AG10803 (cell line): Measurements from ENCODE around the gene ZPR1.

Experiments used
- DNase-seq: peaks from one replicate; pipeline ENCODE4 v3.0.0; 2010; ENCODE audit warnings: low read depth
- H3K4me3 ChIP-seq: 2 replicates; pipeline ENCODE4 v1.5.1; 2011; ENCODE audit warnings: mild to moderate bottlenecking, low read length, control low read depth
- CTCF ChIP-seq: conservative IDR thresholded peaks from 2 replicates; pipeline ENCODE4 v1.5.1; 2011; ENCODE audit warnings: mild to moderate bottlenecking, low read length, control low read depth, inconsistent platforms

Gene ZPR1

GRCh38 chr11:116786326-116786725 lies 1.5 kb downstream of the ZPR1 start:
- DNase-seq, result no peak
- no peak overlapping the region for H3K4me3 ChIP-seq
- no peak for TF ChIP-seq CTCF

GRCh38 chr11:116782728-116783127 lies 5.1 kb downstream of the ZPR1 start:
- no peak for TF ChIP-seq CTCF
- peak; percentile 64 for DNase-seq
- H3K4me3 ChIP-seq, result no peak overlapping the region

GRCh38 chr11:116778556-116778955 lies 9.3 kb downstream of the ZPR1 start:
- no peak overlapping the region for H3K4me3 ChIP-seq
- TF ChIP-seq CTCF, result no peak
- DNase-seq, result no peak

- TF ChIP-seq CTCF, result no peak
- DNase-seq, result no peak
- no peak overlapping the region for H3K4me3 ChIP-seq
Measured at GRCh38 chr11:116777056-116777455, 10.8 kb downstream of the ZPR1 start.

GRCh38 chr11:116776522-116776984 lies 11.3 kb downstream of the ZPR1 start:
- TF ChIP-seq CTCF, result no peak
- DNase-seq, result no peak

GRCh38 chr11:116775975-116776374 lies 11.8 kb downstream of the ZPR1 start:
- TF ChIP-seq CTCF, result no peak
- H3K4me3 ChIP-seq, result no peak overlapping the region
- no peak for DNase-seq

More at GRCh38 chr11:116776522-116776984, 11.3 kb downstream of the ZPR1 start:
- H3K4me3 ChIP-seq, result no peak overlapping the region

- DNase-seq, result no peak
- no peak for TF ChIP-seq CTCF
- no peak overlapping the region for H3K4me3 ChIP-seq
Measured at GRCh38 chr11:116774661-116775060, 13.2 kb downstream of the ZPR1 start.
